IPS-20b (cell line): ENCODE data around the gene FAM114A1.
"Not testable (repeated sequence)": the region's sequence is repeated elsewhere in the genome, so short reads cannot be mapped to it uniquely, and the experiment has no call there.

Source experiments
- H3K27ac ChIP-seq: one replicate; pipeline ENCODE4 v1.5.1; 2013; ENCODE audit warnings: low read length
- H3K27me3 ChIP-seq: 2 replicates; pipeline ENCODE4 v1.6.1; 2013; ENCODE audit warnings: mild to moderate bottlenecking, low read length, inconsistent platforms; ENCODE audit not compliant: insufficient read depth
- H3K36me3 ChIP-seq: 2 replicates; pipeline ENCODE4 v1.6.1; 2013; ENCODE audit warnings: low read depth, mild to moderate bottlenecking, inconsistent platforms, low read length, moderate library complexity; ENCODE audit not compliant: insufficient read depth
- H3K4me1 ChIP-seq: 2 replicates; pipeline ENCODE4 v1.6.1; 2013; ENCODE audit warnings: mild to moderate bottlenecking, control low read depth, inconsistent platforms, low read length, moderate library complexity; ENCODE audit not compliant: insufficient read depth
- H3K4me3 ChIP-seq: 2 replicates; pipeline ENCODE4 v1.5.1; 2013; ENCODE audit warnings: mild to moderate bottlenecking, low read length, inconsistent platforms
- H3K9ac ChIP-seq: 2 replicates; pipeline ENCODE4 v1.6.1; 2013; ENCODE audit warnings: low read depth, mild to moderate bottlenecking, inconsistent platforms, low read length, moderate library complexity
- H3K9me3 ChIP-seq: 2 replicates; pipeline ENCODE4 v1.6.1; 2013; ENCODE audit warnings: mild to moderate bottlenecking, low read depth, low read length, inconsistent platforms; ENCODE audit not compliant: insufficient read depth

Gene FAM114A1

GRCh38 chr4:38940476-38940875 lies 72.9 kb downstream of the FAM114A1 start:
- H3K4me3 ChIP-seq, result no peak overlapping the region
- H3K27me3 ChIP-seq, result no peaks in the 10 kb centered on the region
- H3K36me3 ChIP-seq, result no peaks in the 10 kb centered on the region

GRCh38 chr4:38941906-38942305 lies 74.3 kb downstream of the FAM114A1 start:
- H3K27ac ChIP-seq, H3K4me3 ChIP-seq, H3K36me3 ChIP-seq, H3K9me3 ChIP-seq, H3K27me3 ChIP-seq, H3K9ac ChIP-seq, H3K4me1 ChIP-seq: not testable (repeated sequence)

More at GRCh38 chr4:38940476-38940875, 72.9 kb downstream of the FAM114A1 start:
- Histone ChIP-seq H3K27ac (no peak overlapping the region), H3K9me3 (no peaks in the 10 kb centered on the region), H3K4me1 (no peaks in the 10 kb centered on the region), H3K9ac (no peak overlapping the region)

- Histone ChIP-seq H3K9me3 (no peaks in the 10 kb centered on the region), H3K36me3 (no peaks in the 10 kb centered on the region), H3K27ac (no peak overlapping the region), H3K4me1 (no peaks in the 10 kb centered on the region), H3K27me3 (no peaks in the 10 kb centered on the region), H3K9ac (no peak overlapping the region), H3K4me3 (no peak overlapping the region)
Observed at GRCh38 chr4:38943343-38943742, 75.7 kb downstream of the FAM114A1 start.

GRCh38 chr4:38944440-38944839 lies 76.8 kb downstream of the FAM114A1 start:
- H3K27me3 ChIP-seq, result no peaks in the 10 kb centered on the region
- no peaks in the 10 kb centered on the region for H3K36me3 ChIP-seq
- H3K4me3 ChIP-seq, result no peak overlapping the region
- H3K4me1 ChIP-seq, result no peaks in the 10 kb centered on the region
- H3K9ac ChIP-seq, result no peak overlapping the region
- H3K27ac ChIP-seq, result no peak overlapping the region
- no peaks in the 10 kb centered on the region for H3K9me3 ChIP-seq

- Histone ChIP-seq H3K4me1 (no peaks in the 10 kb centered on the region), H3K4me3 (no peak overlapping the region), H3K27me3 (no peaks in the 10 kb centered on the region), H3K9ac (no peak overlapping the region), H3K9me3 (no peaks in the 10 kb centered on the region), H3K36me3 (no peaks in the 10 kb centered on the region), H3K27ac (no peak overlapping the region)
Observed at GRCh38 chr4:38946919-38947318, 79.3 kb downstream of the FAM114A1 start.

GRCh38 chr4:38948551-38948950 lies 80.9 kb downstream of the FAM114A1 start:
- Histone ChIP-seq H3K4me1 (no peaks in the 10 kb centered on the region), H3K4me3 (no peak overlapping the region), H3K36me3 (no peaks in the 10 kb centered on the region), H3K27ac (no peak overlapping the region), H3K27me3 (no peaks in the 10 kb centered on the region), H3K9me3 (no peaks in the 10 kb centered on the region), H3K9ac (no peak overlapping the region)

- Histone ChIP-seq H3K27me3 (no peaks in the 10 kb centered on the region), H3K4me3 (no peak overlapping the region), H3K4me1 (no peaks in the 10 kb centered on the region), H3K36me3 (no peaks in the 10 kb centered on the region), H3K9me3 (no peaks in the 10 kb centered on the region), H3K27ac (no peak overlapping the region), H3K9ac (no peak overlapping the region)
Observed at GRCh38 chr4:38949411-38950051, 81.9 kb downstream of the FAM114A1 start.

GRCh38 chr4:38950159-38950558 lies 82.6 kb downstream of the FAM114A1 start:
- no peaks in the 10 kb centered on the region for H3K4me1 ChIP-seq
- H3K9ac ChIP-seq, result no peak overlapping the region
- no peak overlapping the region for H3K27ac ChIP-seq
- H3K9me3 ChIP-seq, result no peaks in the 10 kb centered on the region
- H3K4me3 ChIP-seq, result no peak overlapping the region
- H3K36me3 ChIP-seq, result no peaks in the 10 kb centered on the region
- no peaks in the 10 kb centered on the region for H3K27me3 ChIP-seq

GRCh38 chr4:38950734-38951133 lies 83.1 kb downstream of the FAM114A1 start:
- Histone ChIP-seq H3K36me3 (no peaks in the 10 kb centered on the region), H3K27me3 (no peaks in the 10 kb centered on the region), H3K4me1 (no peaks in the 10 kb centered on the region), H3K9me3 (no peaks in the 10 kb centered on the region), H3K4me3 (no peak overlapping the region), H3K9ac (no peak overlapping the region), H3K27ac (no peak overlapping the region)

- Histone ChIP-seq H3K27me3 (no peaks in the 10 kb centered on the region), H3K4me3 (no peak overlapping the region), H3K9ac (no peak overlapping the region), H3K36me3 (no peaks in the 10 kb centered on the region), H3K27ac (no peak overlapping the region), H3K4me1 (no peaks in the 10 kb centered on the region), H3K9me3 (no peaks in the 10 kb centered on the region)
Observed at GRCh38 chr4:38951598-38951997, 84.0 kb downstream of the FAM114A1 start.

GRCh38 chr4:38952017-38952416 lies 84.4 kb downstream of the FAM114A1 start:
- Histone ChIP-seq H3K27me3 (no peaks in the 10 kb centered on the region), H3K36me3 (no peaks in the 10 kb centered on the region), H3K9me3 (no peaks in the 10 kb centered on the region), H3K4me3 (no peak overlapping the region), H3K27ac (no peak overlapping the region), H3K4me1 (no peaks in the 10 kb centered on the region), H3K9ac (no peak overlapping the region)

GRCh38 chr4:38954727-38955126 lies 87.1 kb downstream of the FAM114A1 start:
- Histone ChIP-seq H3K9ac (no peak overlapping the region), H3K4me1 (no peaks in the 10 kb centered on the region), H3K9me3 (no peaks in the 10 kb centered on the region), H3K27me3 (no peaks in the 10 kb centered on the region), H3K36me3 (no peaks in the 10 kb centered on the region), H3K27ac (no peak overlapping the region), H3K4me3 (no peak overlapping the region)
